GM12878 (cell line): ENCODE measurements around the gene LEMD1. TPM values are rescaled to one million over a fixed set of nuclear protein-coding genes. Genes with fewer than 3 reads are reported as not detected.

Experiments used
- ATAC-seq: fragments of 200-7000 bp; cut with Tn5 transposase; 3 replicates; pipeline ENCODE4 v1.9.1; 2020; ENCODE audit warnings: mild to moderate bottlenecking, moderate library complexity
- BruUV-seq: library from RNA; stranded (reverse); fragments of 400-500 nt; replicated peaks from 2 replicates; lab custom pipeline; 2021; lab: Mats Ljungman, UMichigan
- CTCF ChIA-PET: fragments of 300-600 bp; sonication (Branson Sonifier 250); formaldehyde crosslinking; extraction: SDS; loops from one replicate; lab custom pipeline; 2021; ENCODE audit warnings: inconsistent platforms; lab: Yijun Ruan, JAX
- POLR2A ChIA-PET: fragments of 350-600 bp; formaldehyde crosslinking; extraction: SDS; loops from one replicate; lab custom pipeline; 2021; ENCODE audit warnings: inconsistent platforms; lab: Charles Lee
- RAD21 ChIA-PET: fragments of 300-600 bp; sonication (Branson Sonifier 250); formaldehyde crosslinking; loops from one replicate; lab custom pipeline; 2023; ENCODE audit warnings: antibody characterized with exemption; ENCODE audit not compliant: unreplicated experiment; lab: Charles Lee
- SMC1A ChIA-PET: fragments of 300-600 bp; sonication (Branson Sonifier 250); formaldehyde crosslinking; loops from one replicate; lab custom pipeline; 2023; ENCODE audit not compliant: unreplicated experiment, uncharacterized antibody; lab: Charles Lee
- DNase-seq: peaks from one replicate; pipeline ENCODE4 v3.0.0-alpha.2; 2011; ENCODE audit warnings: low read depth, low spot score
- FAIRE-seq: peaks from 3 replicates; lab custom pipeline; 2011; peaks lifted over from hg19 to GRCh38; lab: Jason Lieb, UNC
- H2AFZ ChIP-seq: 2 replicates; pipeline ENCODE4 v1.6.0; 2011; ENCODE audit warnings: low read depth, low read length, control low read depth; ENCODE audit not compliant: control insufficient read depth
- H3K27ac ChIP-seq: 2 replicates; pipeline ENCODE4 v1.5.1; 2011; ENCODE audit warnings: control low read depth; ENCODE audit not compliant: control insufficient read depth, insufficient read depth
- H3K27me3 ChIP-seq, 2 experiments: replicated peaks in 1 of 2; 2 replicates each; pipeline versions ENCODE4 v1.6.0 to v1.6.1; 2011; ENCODE audit warnings: low read length in 1 of 2; ENCODE audit not compliant: control insufficient read depth in 2 of 2, insufficient read depth in 2 of 2
- H3K36me3 ChIP-seq, 2 experiments: 2 replicates each; pipeline ENCODE4 v1.5.1; 2011; ENCODE audit warnings: low read length in 1 of 2; ENCODE audit not compliant: control insufficient read depth in 2 of 2, insufficient read depth in 2 of 2
- H3K4me1 ChIP-seq: 2 replicates; pipeline ENCODE4 v1.6.1; 2011; ENCODE audit warnings: mild to moderate bottlenecking, low read length, moderate library complexity, mixed read lengths; ENCODE audit not compliant: control insufficient read depth, insufficient read depth
- H3K4me2 ChIP-seq: 2 replicates; pipeline ENCODE4 v1.6.0; 2011; ENCODE audit warnings: control low read depth; ENCODE audit not compliant: control insufficient read depth, insufficient read depth
- H3K4me3 ChIP-seq: fragments of 200-600 bp; sonication (generic); 2 replicates; pipeline ENCODE4 v1.5.1; 2016
- H3K79me2 ChIP-seq: 2 replicates; pipeline ENCODE4 v1.6.0; 2011; ENCODE audit warnings: low read length; ENCODE audit not compliant: control insufficient read depth, insufficient read depth
- H3K9ac ChIP-seq: 2 replicates; pipeline ENCODE4 v1.8.0; 2011; ENCODE audit warnings: low read length, control low read depth, mixed read lengths; ENCODE audit not compliant: control insufficient read depth, insufficient read depth
- H3K9me3 ChIP-seq: replicated peaks from 3 replicates; pipeline ENCODE4 v1.5.1; 2011; ENCODE audit warnings: mild to moderate bottlenecking, low read length; ENCODE audit not compliant: control insufficient read depth, insufficient read depth
- H4K20me1 ChIP-seq: 2 replicates; pipeline ENCODE4 v1.6.0; 2011; ENCODE audit not compliant: control insufficient read depth, insufficient read depth
- BCLAF1 ChIP-seq: fragments of 450-650 bp; IDR thresholded peaks from 2 replicates; pipeline ENCODE4 v1.6.1; 2017; ENCODE audit warnings: antibody characterized with exemption, mild to moderate bottlenecking, moderate library complexity
- SUPT20H ChIP-seq: IDR thresholded peaks from 2 replicates; pipeline ENCODE4 v1.6.1; 2011; ENCODE audit warnings: low read depth, mild to moderate bottlenecking, low read length, moderate library complexity, borderline replicate concordance; ENCODE audit not compliant: control insufficient read depth
- WGBS: methylation state at CpG from one replicate; pipeline ENCODE4 v1.1.6; 2016; ENCODE audit warnings: low lambda C conversion rate; ENCODE audit not compliant: insufficient replicate concordance, insufficient coverage; ENCODE audit errors: missing lambda C conversion rate; 5-methylcytosine and 5-hydroxymethylcytosine counted together
- in situ Hi-C: fragments of 300-500 bp; cut with MboI; formaldehyde crosslinking; loops from 9 replicates; pipeline ENCODE4 v1.14.3; 2018; ENCODE audit warnings: mixed read lengths
- intact Hi-C: fragments of 100-400 bp; cut with micrococcal nuclease; formaldehyde crosslinking; loops from one replicate; pipeline ENCODE4 v1.14.2; 2022; ENCODE audit not compliant: unreplicated experiment
- polyA plus RNA-seq, 11 experiments: library from polyadenylated mRNA; depleted of rRNA in 4 of 11; unstranded in 6 of 11; stranded (reverse) in 5 of 11; fragments of >200 nt; fragmentation: Nextera tagmentation in 4 of 11; fragmentation: Illumina TruSeq in 1 of 11; extraction: Ambion mirVana in 4 of 11; extraction: Trizol in 1 of 11; gene quantifications; 1 replicate in 1 of 11; 2 replicates in 10 of 11; pipeline versions ENCODE4 v1.2.1 to v1.2.3, GENCODE V29; 2011 to 2016; ENCODE audit warnings: inconsistent platforms in 2 of 11, missing spikeins in 2 of 11, low read depth in 1 of 11
- total RNA-seq, 4 experiments: library from RNA; depleted of rRNA in 3 of 4; stranded (reverse); fragments of >200 nt in 3 of 4; fragmentation: Illumina TruSeq in 1 of 4; extraction: Trizol in 1 of 4; gene quantifications; 2 replicates each; pipeline versions ENCODE4 v1.2.1 to v1.2.3, GENCODE V29; 2013 to 2021

Gene LEMD1
- total and polyA plus RNA-seq, 10 of the 15 experiments (the other 5 are each of a cell fraction or from before 2014, with no cell fraction given), result 0.19 to 1.2 (median 0.26) TPM; not detected in 7

- ChIA-PET RAD21 (no interaction called here), SMC1A (no interaction called here), POLR2A (interaction anchor here (0.7 kb wide), 1 partner anchor 345 kb away, joined by 3 read pairs; no protein-coding TSS in a partner anchor), CTCF (interaction anchor here (2.4 kb wide), 1 partner anchor 15 kb away, joined by 9 read pairs; no protein-coding TSS in a partner anchor)
- no peak for FAIRE-seq
- in situ Hi-C loops (no loop called here), intact Hi-C loops (no loop called here)
- no peaks in the 10 kb centered on the region for H3K4me1 ChIP-seq
- no TSS peak for BruUV-seq
- no peak for DNase-seq
- peaks cover 3 to 5% of the 10 kb centered on the region in 2 experiments; a peak in 2 of 4 replicates for H3K27me3 ChIP-seq
- no peak for TF ChIP-seq BCLAF1
- TF ChIP-seq SUPT20H, result no peak
- H4K20me1 ChIP-seq, result no peaks in the 10 kb centered on the region
- H3K9ac ChIP-seq, result no peak overlapping the region
- WGBS, result 48% methylated on average over 6 of the region's 6 CpGs
- H2AFZ ChIP-seq, result no peak overlapping the region
- no peaks in the 10 kb centered on the region for H3K9me3 ChIP-seq
- H3K36me3 ChIP-seq, result no peaks in the 10 kb centered on the region
- H3K79me2 ChIP-seq, result no peaks in the 10 kb centered on the region
- H3K4me2 ChIP-seq, result no peak overlapping the region
- no peak overlapping the region for H3K4me3 ChIP-seq
- no peak for ATAC-seq
- no peak overlapping the region for H3K27ac ChIP-seq
These were observed 53.4 kb downstream of the LEMD1 start for GRCh38 chr1:205368478-205368877.
